HCT116 (cell line): ENCODE results near the gene TMEM178B. TPM values are rescaled to one million over a fixed set of nuclear protein-coding genes. Genes with fewer than 3 reads are reported as not detected.

Experiments used
- ATAC-seq: fragments of 200-7000 bp; cut with Tn5 transposase; 2 replicates; pipeline ENCODE4 v1.9.1; 2020; ENCODE audit warnings: mild to moderate bottlenecking, moderate library complexity
- BruUV-seq: library from RNA; stranded (reverse); fragments of 400-500 nt; replicated peaks from 2 replicates; lab custom pipeline; 2021; lab: Mats Ljungman, UMichigan
- CTCF ChIA-PET: fragments of 300-600 bp; sonication (Branson Sonifier 250); formaldehyde crosslinking; loops from one replicate; lab custom pipeline; 2021; ENCODE audit warnings: antibody characterized with exemption; lab: Charles Lee
- POLR2A ChIA-PET: fragments of 300-600, 350-600 bp; sonication (Branson Sonifier 250); formaldehyde crosslinking; loops from one replicate; lab custom pipeline; 2021; ENCODE audit warnings: antibody characterized with exemption; lab: Charles Lee
- RAD21 ChIA-PET, 2 experiments: fragments of 300-600 bp; sonication (Branson Sonifier 250); formaldehyde crosslinking; loops; one replicate each; lab custom pipeline; 2023; ENCODE audit warnings: low total read pairs in 2 of 2; ENCODE audit not compliant: uncharacterized antibody in 2 of 2, unreplicated experiment in 2 of 2, low non-redundant PET in 1 of 2; lab: Charles Lee
- DNase-seq: peaks from one replicate; pipeline ENCODE4 v3.0.0-alpha.2; 2010; ENCODE audit warnings: low read depth, low spot score
- H2AFZ ChIP-seq: fragments of 200-600 bp; shearing (Covaris generic), sonication (generic); 2 replicates; pipeline ENCODE4 v1.6.1; 2017; ENCODE audit warnings: low read depth, mixed run types, mixed read lengths, antibody characterized with exemption, low read length; ENCODE audit not compliant: poor library complexity, severe bottlenecking
- H3K27ac ChIP-seq: 2 replicates; pipeline ENCODE4 v1.5.1; 2012; ENCODE audit warnings: low read depth, low read length
- H3K27me3 ChIP-seq: fragments of 200-600 bp; sonication (generic); 2 replicates; pipeline ENCODE4 v1.6.1; 2016; ENCODE audit warnings: mixed run types, low read length, mixed read lengths; ENCODE audit not compliant: insufficient read depth
- H3K36me3 ChIP-seq, 2 experiments: fragments of 200-500 bp in 1 of 2; fragments of 200-600 bp in 1 of 2; sonication (Bioruptor generic) in 1 of 2; sonication (generic) in 1 of 2; 2 replicates each; pipeline versions ENCODE4 v1.5.1 to v1.6.1; 2014 to 2016; ENCODE audit warnings: low read length in 2 of 2, inconsistent platforms in 1 of 2, mixed read lengths in 1 of 2, mixed run types in 1 of 2; ENCODE audit not compliant: insufficient read depth in 2 of 2, control insufficient read depth in 1 of 2
- H3K4me1 ChIP-seq, 2 experiments: fragments of 200-600 bp in 1 of 2; sonication (generic) in 1 of 2; 2 replicates each; pipeline versions ENCODE4 v1.5.1 to v1.6.1; 2012 to 2017; ENCODE audit warnings: low read length in 2 of 2, inconsistent platforms in 1 of 2, mild to moderate bottlenecking in 1 of 2, mixed read lengths in 1 of 2, mixed run types in 1 of 2, moderate library complexity in 1 of 2; ENCODE audit not compliant: insufficient read depth in 2 of 2, control insufficient read depth in 1 of 2
- H3K4me2 ChIP-seq: fragments of 200-600 bp; sonication (generic); 2 replicates; pipeline ENCODE4 v1.6.1; 2017; ENCODE audit warnings: mixed run types, low read length, mixed read lengths
- H3K4me3 ChIP-seq, 2 experiments: fragments of 200-600 bp in 1 of 2; sonication (generic) in 1 of 2; replicated peaks in 1 of 2; 2 replicates each; pipeline ENCODE4 v1.5.1; 2011 to 2016; ENCODE audit warnings: low read length in 2 of 2, control low read depth in 1 of 2, low read depth in 1 of 2, mild to moderate bottlenecking in 1 of 2, mixed read lengths in 1 of 2, mixed run types in 1 of 2
- H3K79me2 ChIP-seq: fragments of 200-600 bp; sonication (generic); 2 replicates; pipeline ENCODE4 v1.6.1; 2017; ENCODE audit warnings: mild to moderate bottlenecking, mixed run types, low read length, moderate library complexity, mixed read lengths; ENCODE audit not compliant: insufficient read depth
- H3K9ac ChIP-seq: fragments of 200-600 bp; sonication (generic); 2 replicates; pipeline ENCODE4 v1.6.1; 2016; ENCODE audit warnings: low read length, mixed read lengths
- H3K9me2 ChIP-seq: fragments of 200-600 bp; sonication (generic), shearing (Covaris generic); 2 replicates; pipeline ENCODE4 v1.6.1; 2017; ENCODE audit warnings: mixed run types, mild to moderate bottlenecking, moderate library complexity; ENCODE audit not compliant: insufficient read depth
- H3K9me3 ChIP-seq, 2 experiments: fragments of 200-500 bp in 1 of 2; fragments of 200-600 bp in 1 of 2; sonication (Bioruptor generic) in 1 of 2; sonication (generic) in 1 of 2; 2 replicates each; pipeline ENCODE4 v1.6.1; 2014 to 2017; ENCODE audit warnings: low read length in 2 of 2, mixed read lengths in 2 of 2, inconsistent platforms in 1 of 2, low read depth in 1 of 2, mild to moderate bottlenecking in 1 of 2, mixed run types in 1 of 2, moderate library complexity in 1 of 2; ENCODE audit not compliant: control insufficient read depth in 1 of 2, insufficient read depth in 1 of 2
- H4K20me1 ChIP-seq: fragments of 200-600 bp; sonication (generic), shearing (Covaris generic); 2 replicates; pipeline ENCODE4 v1.6.1; 2017; ENCODE audit warnings: mixed run types, mild to moderate bottlenecking, moderate library complexity; ENCODE audit not compliant: insufficient read depth
- CBX3 ChIP-seq: IDR thresholded peaks from 2 replicates; pipeline ENCODE4 v1.6.1; 2012; ENCODE audit warnings: low read depth
- EZH2 ChIP-seq: fragments of 200-600 bp; sonication (generic); IDR thresholded peaks from 2 replicates; pipeline ENCODE4 v1.6.1; 2017; ENCODE audit warnings: antibody characterized with exemption, mixed run types
- EZH2phosphoT487 ChIP-seq: fragments of 200-600 bp; IDR thresholded peaks from 2 replicates; pipeline ENCODE4 v1.6.1; 2018; ENCODE audit warnings: antibody characterized with exemption, borderline replicate concordance
- FOSL1 ChIP-seq: IDR thresholded peaks from 2 replicates; pipeline ENCODE4 v1.6.1; 2012; ENCODE audit warnings: low read depth
- POLR2AphosphoS5 ChIP-seq: IDR thresholded peaks from 2 replicates; pipeline ENCODE4 v1.6.1; 2011; ENCODE audit warnings: mild to moderate bottlenecking, low read depth, low read length, moderate library complexity
- RAD21 ChIP-seq: IDR thresholded peaks from 2 replicates; pipeline ENCODE4 v1.6.1; 2012; ENCODE audit warnings: low read depth, mild to moderate bottlenecking
- SIN3A ChIP-seq: IDR thresholded peaks from 2 replicates; pipeline ENCODE4 v1.6.1; 2012; ENCODE audit warnings: low read depth
- SP1 ChIP-seq: IDR thresholded peaks from 2 replicates; pipeline ENCODE4 v1.6.1; 2012; ENCODE audit warnings: low read depth
- intact Hi-C: fragments of 100-400 bp; cut with micrococcal nuclease; formaldehyde crosslinking; loops from 2 replicates; pipeline ENCODE4 v1.10.0; 2022
- total RNA-seq: library from RNA; stranded (reverse); gene quantifications from one replicate; pipeline ENCODE4 v1.2.1, GENCODE V29; 2021; ENCODE audit not compliant: unreplicated experiment
- TF ChIP-seq, protein P1 (sequence below): IDR thresholded peaks from 2 replicates; pipeline ENCODE4 v1.6.1; 2012; ENCODE audit warnings: low read depth
- TF ChIP-seq, protein P2 (sequence below): IDR thresholded peaks from 2 replicates; pipeline ENCODE4 v1.6.1; 2012
- TF ChIP-seq, protein P3 (sequence below): IDR thresholded peaks from 2 replicates; pipeline ENCODE4 v1.6.1; 2012
- TF ChIP-seq, protein P4 (sequence below), 3 experiments: fragments of 200-600 bp in 1 of 3; sonication (generic) in 1 of 3; IDR thresholded peaks in 2 of 3; conservative IDR thresholded peaks in 1 of 3; 2 replicates each; pipeline ENCODE4 v1.5.1; 2012 to 2017; ENCODE audit warnings: low read depth in 2 of 3, low read length in 2 of 3, antibody characterized with exemption in 1 of 3, borderline replicate concordance in 1 of 3, control low read depth in 1 of 3, mild to moderate bottlenecking in 1 of 3, mixed read lengths in 1 of 3, mixed run types in 1 of 3, moderate library complexity in 1 of 3; ENCODE audit not compliant: insufficient read depth in 1 of 3

Gene TMEM178B
- total RNA-seq, 1 experiment from 2014 or later: 0.02 TPM

DNA sequence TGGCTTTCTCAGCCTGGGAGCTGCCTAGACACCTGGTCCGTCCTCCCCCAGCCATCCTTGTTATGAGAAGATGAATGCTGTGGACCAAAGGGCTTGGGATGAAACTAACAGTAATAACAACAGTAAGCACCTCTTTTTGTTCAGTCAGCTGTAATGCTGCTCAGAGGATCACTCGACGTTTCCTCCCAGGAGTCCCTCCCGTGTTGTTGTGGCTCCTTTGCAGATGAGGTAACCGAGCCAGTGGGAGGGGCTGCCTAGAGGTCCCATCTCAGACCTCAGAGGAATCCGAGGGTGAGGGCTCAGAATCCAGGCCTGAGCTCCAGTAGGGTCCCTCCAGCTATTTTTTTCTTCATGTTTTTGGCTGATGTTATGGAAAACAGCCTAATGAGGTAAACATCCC lies 145.1 kb downstream of the TMEM178B start:
- H3K9me3 ChIP-seq: no peaks in the 10 kb centered on the region
- H2AFZ ChIP-seq: no peak overlapping the region
- H3K27me3 ChIP-seq: peaks cover 17% of the 10 kb centered on the region
- H3K27ac ChIP-seq: no peak overlapping the region
- RAD21 ChIA-PET: no interaction called here
- no peaks in the 10 kb centered on the region for H3K36me3 ChIP-seq
- ATAC-seq (no peak), DNase-seq (no peak)
- no peak overlapping the region for H3K4me2 ChIP-seq
- TF ChIP-seq, protein P1, sequence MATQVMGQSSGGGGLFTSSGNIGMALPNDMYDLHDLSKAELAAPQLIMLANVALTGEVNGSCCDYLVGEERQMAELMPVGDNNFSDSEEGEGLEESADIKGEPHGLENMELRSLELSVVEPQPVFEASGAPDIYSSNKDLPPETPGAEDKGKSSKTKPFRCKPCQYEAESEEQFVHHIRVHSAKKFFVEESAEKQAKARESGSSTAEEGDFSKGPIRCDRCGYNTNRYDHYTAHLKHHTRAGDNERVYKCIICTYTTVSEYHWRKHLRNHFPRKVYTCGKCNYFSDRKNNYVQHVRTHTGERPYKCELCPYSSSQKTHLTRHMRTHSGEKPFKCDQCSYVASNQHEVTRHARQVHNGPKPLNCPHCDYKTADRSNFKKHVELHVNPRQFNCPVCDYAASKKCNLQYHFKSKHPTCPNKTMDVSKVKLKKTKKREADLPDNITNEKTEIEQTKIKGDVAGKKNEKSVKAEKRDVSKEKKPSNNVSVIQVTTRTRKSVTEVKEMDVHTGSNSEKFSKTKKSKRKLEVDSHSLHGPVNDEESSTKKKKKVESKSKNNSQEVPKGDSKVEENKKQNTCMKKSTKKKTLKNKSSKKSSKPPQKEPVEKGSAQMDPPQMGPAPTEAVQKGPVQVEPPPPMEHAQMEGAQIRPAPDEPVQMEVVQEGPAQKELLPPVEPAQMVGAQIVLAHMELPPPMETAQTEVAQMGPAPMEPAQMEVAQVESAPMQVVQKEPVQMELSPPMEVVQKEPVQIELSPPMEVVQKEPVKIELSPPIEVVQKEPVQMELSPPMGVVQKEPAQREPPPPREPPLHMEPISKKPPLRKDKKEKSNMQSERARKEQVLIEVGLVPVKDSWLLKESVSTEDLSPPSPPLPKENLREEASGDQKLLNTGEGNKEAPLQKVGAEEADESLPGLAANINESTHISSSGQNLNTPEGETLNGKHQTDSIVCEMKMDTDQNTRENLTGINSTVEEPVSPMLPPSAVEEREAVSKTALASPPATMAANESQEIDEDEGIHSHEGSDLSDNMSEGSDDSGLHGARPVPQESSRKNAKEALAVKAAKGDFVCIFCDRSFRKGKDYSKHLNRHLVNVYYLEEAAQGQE: no peak
- TF ChIP-seq SIN3A: no peak
- TF ChIP-seq SP1: no peak
- BruUV-seq: no TSS peak
- CTCF ChIA-PET: interaction anchor here (2.1 kb wide), 1 partner anchor 408 kb away, joined by 4 read pairs; no protein-coding TSS in a partner anchor
- H3K4me3 ChIP-seq: no peak overlapping the region
- no peaks in the 10 kb centered on the region for H3K9me2 ChIP-seq
- no peaks in the 10 kb centered on the region for H3K4me1 ChIP-seq
- H3K9ac ChIP-seq: no peak overlapping the region
- H3K79me2 ChIP-seq: no peaks in the 10 kb centered on the region
- intact Hi-C loops: no loop called here
- POLR2A ChIA-PET: no interaction called here
- H4K20me1 ChIP-seq: no peaks in the 10 kb centered on the region

DNA sequence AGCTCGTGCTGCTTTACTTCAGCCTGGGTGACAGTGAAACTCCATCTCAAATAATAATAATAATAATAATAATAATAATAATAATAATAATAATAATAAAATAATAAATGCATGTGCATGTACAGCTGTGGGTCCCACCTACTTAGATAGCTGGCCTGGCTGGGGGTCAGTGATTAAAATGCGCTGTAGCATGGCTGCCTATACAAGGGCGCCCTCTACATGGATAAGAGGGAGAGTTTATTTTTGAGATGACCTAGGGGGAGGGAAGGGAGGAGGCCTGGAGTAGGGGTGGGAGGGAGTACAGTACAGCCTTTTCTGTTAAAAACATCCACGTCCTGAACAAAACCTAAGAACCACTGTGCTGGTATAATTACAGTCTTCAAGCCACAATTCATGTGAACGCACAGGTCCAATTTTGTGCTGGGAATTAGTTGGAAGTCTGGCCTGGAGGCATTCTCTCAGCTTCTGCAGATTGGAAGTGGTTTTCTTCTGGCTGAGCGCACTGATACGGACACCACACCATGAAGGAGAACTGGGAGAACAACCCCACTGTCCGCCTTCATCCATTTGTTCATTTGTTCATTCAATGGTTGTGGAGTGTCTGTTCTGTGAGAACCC lies 146.5 kb downstream of the TMEM178B start:
- no peak overlapping the region for H3K4me2 ChIP-seq
- H3K4me3 ChIP-seq: no peak overlapping the region
- no peaks in the 10 kb centered on the region for H3K36me3 ChIP-seq
- no peak overlapping the region for H3K27ac ChIP-seq
- ATAC-seq: peak; percentile 92
- H4K20me1 ChIP-seq: no peaks in the 10 kb centered on the region
- POLR2A ChIA-PET: no interaction called here
- H3K9ac ChIP-seq: no peak overlapping the region
- intact Hi-C loops: loop anchor here (5.0 to 10.0 kb wide), 4 partner anchors 203 to 706 kb away; no protein-coding TSS in a partner anchor
- H3K9me3 ChIP-seq: no peaks in the 10 kb centered on the region
- no peaks in the 10 kb centered on the region for H3K79me2 ChIP-seq
- DNase-seq: peak; percentile 7
- CTCF ChIA-PET: interaction anchor here (0.6 to 2.1 kb wide), 7 partner anchors 409 to 697 kb away, joined by 3 to 4 read pairs (median 3); no protein-coding TSS in a partner anchor
- no peaks in the 10 kb centered on the region for H3K9me2 ChIP-seq
- no TSS peak for BruUV-seq
- RAD21 ChIA-PET: interaction anchor here in 1 of 2 experiments (0.7 to 1.1 kb wide), 2 partner anchors 8 to 494 kb away, joined by 4 to 5 read pairs; no protein-coding TSS in a partner anchor
- H3K4me1 ChIP-seq: no peaks in the 10 kb centered on the region
- H2AFZ ChIP-seq: no peak overlapping the region
- no peak for TF ChIP-seq EZH2phosphoT487
- peak; percentile 80 for TF ChIP-seq RAD21
- TF ChIP-seq, protein P2, sequence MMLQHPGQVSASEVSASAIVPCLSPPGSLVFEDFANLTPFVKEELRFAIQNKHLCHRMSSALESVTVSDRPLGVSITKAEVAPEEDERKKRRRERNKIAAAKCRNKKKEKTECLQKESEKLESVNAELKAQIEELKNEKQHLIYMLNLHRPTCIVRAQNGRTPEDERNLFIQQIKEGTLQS: no peak
- TF ChIP-seq CBX3: no peak
- no peak for TF ChIP-seq SP1
- TF ChIP-seq, protein P3, sequence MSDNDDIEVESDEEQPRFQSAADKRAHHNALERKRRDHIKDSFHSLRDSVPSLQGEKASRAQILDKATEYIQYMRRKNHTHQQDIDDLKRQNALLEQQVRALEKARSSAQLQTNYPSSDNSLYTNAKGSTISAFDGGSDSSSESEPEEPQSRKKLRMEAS: no peak
- TF ChIP-seq POLR2AphosphoS5: no peak
- no peak for TF ChIP-seq FOSL1
- TF ChIP-seq EZH2: no peak
- TF ChIP-seq, protein P4, sequence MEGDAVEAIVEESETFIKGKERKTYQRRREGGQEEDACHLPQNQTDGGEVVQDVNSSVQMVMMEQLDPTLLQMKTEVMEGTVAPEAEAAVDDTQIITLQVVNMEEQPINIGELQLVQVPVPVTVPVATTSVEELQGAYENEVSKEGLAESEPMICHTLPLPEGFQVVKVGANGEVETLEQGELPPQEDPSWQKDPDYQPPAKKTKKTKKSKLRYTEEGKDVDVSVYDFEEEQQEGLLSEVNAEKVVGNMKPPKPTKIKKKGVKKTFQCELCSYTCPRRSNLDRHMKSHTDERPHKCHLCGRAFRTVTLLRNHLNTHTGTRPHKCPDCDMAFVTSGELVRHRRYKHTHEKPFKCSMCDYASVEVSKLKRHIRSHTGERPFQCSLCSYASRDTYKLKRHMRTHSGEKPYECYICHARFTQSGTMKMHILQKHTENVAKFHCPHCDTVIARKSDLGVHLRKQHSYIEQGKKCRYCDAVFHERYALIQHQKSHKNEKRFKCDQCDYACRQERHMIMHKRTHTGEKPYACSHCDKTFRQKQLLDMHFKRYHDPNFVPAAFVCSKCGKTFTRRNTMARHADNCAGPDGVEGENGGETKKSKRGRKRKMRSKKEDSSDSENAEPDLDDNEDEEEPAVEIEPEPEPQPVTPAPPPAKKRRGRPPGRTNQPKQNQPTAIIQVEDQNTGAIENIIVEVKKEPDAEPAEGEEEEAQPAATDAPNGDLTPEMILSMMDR (IDR thresholded peaks at IDR 0.05 in 2 of 3, conservative IDR thresholded peaks at IDR 0.05 in 1 of 3; ENCODE audit: borderline replicate concordance in 1 of 3, insufficient read depth in 1 of 3, low read depth in 2 of 3, low read length in 2 of 3): peak; percentile 47 to 55 (median 54); a peak in 5 of 6 replicates
- H3K27me3 ChIP-seq: peaks cover 6% of the 10 kb centered on the region; the same call in 1 of the 2 replicates
